ENCODE data around the gene GJC2. TPM values are rescaled to one million over a fixed set of nuclear protein-coding genes. Genes with fewer than 3 reads are reported as not detected.
"Not testable (repeated sequence)": the region's sequence is repeated elsewhere in the genome, so short reads cannot be mapped to it uniquely, and the experiment has no call there.

GJC2 gene
- total and polyA plus RNA-seq, 3 experiments from 2014 or later: 0.57 to 1.1 TPM; not detected in 1

DNA sequence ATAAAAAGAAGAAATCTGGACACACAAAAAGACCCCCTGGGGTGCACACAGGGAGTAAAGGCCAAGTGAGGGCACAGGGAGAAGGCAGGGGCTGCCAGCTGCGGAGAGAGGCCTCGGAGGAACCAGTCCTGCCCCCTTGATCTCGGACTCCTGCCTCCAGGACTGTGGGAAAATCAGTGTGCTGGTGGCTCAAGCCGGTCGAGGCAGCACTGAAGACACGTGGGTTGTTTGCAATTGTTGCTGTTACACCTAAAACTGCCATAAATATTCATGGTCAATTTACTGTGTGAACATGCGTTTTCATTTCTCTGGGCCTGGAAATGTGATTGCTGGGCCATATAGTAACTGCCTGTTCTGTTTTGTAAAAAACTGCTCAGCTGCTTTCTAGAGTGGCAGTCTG is 34.4 kb downstream of the GJC2 start:
- H3K4me3 Mint-ChIP-seq: no peak overlapping the region
- ChIA-PET CTCF (no interaction called here), POLR2A (no interaction called here)
- Histone ChIP-seq H3K4me3 (ENCODE audit: low read length) (no peak overlapping the region), H3K27ac (ENCODE audit: low read depth, low read length) (no peak overlapping the region), H3K36me3 (ENCODE audit: insufficient read depth, low read length) (no peaks in the 10 kb centered on the region), H3K4me1 (ENCODE audit: insufficient read depth, low read length) (peaks cover 19% of the 10 kb centered on the region), H3K9me3 (ENCODE audit: low read length) (no peaks in the 10 kb centered on the region), H3K27me3 (ENCODE audit: insufficient read depth, low read length, poor library complexity, severe bottlenecking) (no peaks in the 10 kb centered on the region)
- peaks cover 32 to 44% (median 38%) of the 10 kb centered on the region in 3 donors for H3K4me1 Mint-ChIP-seq
- no peaks in the 10 kb centered on the region for H3K27me3 Mint-ChIP-seq
- DNase-seq: no peak
- H3K9me3 Mint-ChIP-seq: no peaks in the 10 kb centered on the region
- no peaks in the 10 kb centered on the region for H3K36me3 Mint-ChIP-seq
- H3K27ac Mint-ChIP-seq: peak overlapping the region in 5 of 8 donors; percentile 16 to 83 (median 48)

DNA sequence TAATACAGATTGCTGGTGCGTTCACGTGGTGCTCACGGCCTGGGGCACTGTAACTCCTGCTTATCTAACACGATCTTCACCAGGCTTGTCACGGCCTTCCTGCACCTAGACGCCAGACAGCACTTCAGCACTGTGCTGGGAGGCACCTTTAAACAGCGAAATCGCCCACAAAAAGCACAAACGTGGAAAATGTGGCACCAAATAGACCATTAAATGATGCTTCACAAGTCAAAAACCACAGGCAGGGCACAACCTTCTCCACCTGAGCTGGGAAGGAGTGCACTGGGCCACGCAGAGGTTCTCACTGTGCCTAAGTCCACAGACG is 35.9 kb downstream of the GJC2 start:
- Mint-ChIP-seq H3K36me3 (no peaks in the 10 kb centered on the region), H3K9me3 (no peaks in the 10 kb centered on the region), H3K27ac (peak overlapping the region; percentile 91 to 97 (median 96)), H3K4me1 (peaks cover 37 to 49% (median 44%) of the 10 kb centered on the region in 3 donors), H3K27me3 (peaks cover 0 to 1% of the 10 kb centered on the region in 2 donors), H3K4me3 (peak overlapping the region; percentile 27 to 72 (median 65))
- H3K4me1 ChIP-seq (ENCODE audit: insufficient read depth, low read length): peaks cover 19% of the 10 kb centered on the region
- no peaks in the 10 kb centered on the region for H3K9me3 ChIP-seq (ENCODE audit: low read length)
- no peaks in the 10 kb centered on the region for H3K36me3 ChIP-seq (ENCODE audit: insufficient read depth, low read length)
- H3K27me3 ChIP-seq (ENCODE audit: insufficient read depth, low read length, poor library complexity, severe bottlenecking): no peaks in the 10 kb centered on the region
- H3K27ac ChIP-seq (ENCODE audit: low read depth, low read length): peak overlapping the region; percentile 27
- no peak overlapping the region for H3K4me3 ChIP-seq (ENCODE audit: low read length)
- POLR2A ChIA-PET: interaction anchor here (0.8 kb wide), 1 partner anchor 28 kb away, joined by 3 read pairs; no protein-coding TSS in a partner anchor
- CTCF ChIA-PET: interaction anchor here (4.1 kb wide), 1 partner anchor 19 kb away, joined by 13 read pairs; the partner anchor contains the start of gene IBA57
- DNase-seq: peak in 4 of 5 donors; percentile 52 to 86 (median 74)

GRCh38 chr1:228188249-228188648 is 38.5 kb downstream of the GJC2 start:
- Mint-ChIP-seq H3K4me1 (peaks cover 31 to 45% (median 40%) of the 10 kb centered on the region in 3 donors), H3K27ac (peak overlapping the region in 6 of 8 donors; percentile 5 to 59 (median 41)), H3K4me3 (peak overlapping the region in 1 of 7 donors; percentile 15)
- H3K4me1 ChIP-seq (ENCODE audit: insufficient read depth, low read length): peaks cover 19% of the 10 kb centered on the region
- H3K27me3 Mint-ChIP-seq; H3K27me3 ChIP-seq (ENCODE audit: insufficient read depth, low read length, poor library complexity, severe bottlenecking); H3K9me3 ChIP-seq (ENCODE audit: low read length); POLR2A ChIA-PET; H3K9me3 Mint-ChIP-seq; H3K27ac ChIP-seq (ENCODE audit: low read depth, low read length); DNase-seq; H3K36me3 ChIP-seq (ENCODE audit: insufficient read depth, low read length); H3K4me3 ChIP-seq (ENCODE audit: low read length); H3K36me3 Mint-ChIP-seq: not testable (repeated sequence)
- CTCF ChIA-PET: interaction anchor here (1.1 to 4.1 kb wide), 2 partner anchors 21 to 26 kb away, joined by 3 to 13 read pairs; partner anchors contain the start of gene IBA57

DNA sequence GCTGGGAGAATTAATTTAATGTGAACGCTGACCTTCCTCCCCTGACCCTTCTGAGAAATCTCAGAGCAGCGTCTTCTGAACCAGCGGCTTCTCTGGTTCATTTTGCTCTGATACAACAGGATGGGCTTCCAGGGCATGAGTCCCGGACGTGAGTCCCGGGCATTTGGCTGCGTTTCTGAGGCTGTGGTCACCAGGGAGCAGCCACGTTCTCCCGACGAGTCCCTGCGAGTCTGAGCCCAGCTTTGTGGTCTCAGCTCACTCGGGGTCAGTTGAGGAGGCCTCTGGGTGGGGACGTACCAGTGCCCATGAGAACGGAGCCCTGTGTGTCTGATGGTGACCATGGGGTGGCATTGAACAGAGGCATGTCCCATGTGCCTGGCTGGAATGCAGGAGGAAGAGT is 40.5 kb downstream of the GJC2 start:
- H3K27me3 ChIP-seq (ENCODE audit: insufficient read depth, low read length, poor library complexity, severe bottlenecking): no peaks in the 10 kb centered on the region
- no peaks in the 10 kb centered on the region for H3K9me3 ChIP-seq (ENCODE audit: low read length)
- H3K4me3 ChIP-seq (ENCODE audit: low read length): no peak overlapping the region
- Mint-ChIP-seq H3K4me3 (no peak overlapping the region), H3K27ac (no peak overlapping the region), H3K36me3 (peaks cover 0 to 2% (median 0%) of the 10 kb centered on the region in 3 donors), H3K4me1 (peaks cover 27 to 39% (median 38%) of the 10 kb centered on the region in 3 donors), H3K9me3 (no peaks in the 10 kb centered on the region), H3K27me3 (peaks cover 0 to 3% of the 10 kb centered on the region in 2 donors)
- ChIA-PET CTCF (no interaction called here), POLR2A (no interaction called here)
- H3K36me3 ChIP-seq (ENCODE audit: insufficient read depth, low read length): no peaks in the 10 kb centered on the region
- DNase-seq: no peak
- no peak overlapping the region for H3K27ac ChIP-seq (ENCODE audit: low read depth, low read length)
- peaks cover 18% of the 10 kb centered on the region for H3K4me1 ChIP-seq (ENCODE audit: insufficient read depth, low read length)

- Histone ChIP-seq H3K4me3 (ENCODE audit: low read length) (no peak overlapping the region), H3K4me1 (ENCODE audit: insufficient read depth, low read length) (peaks cover 12% of the 10 kb centered on the region), H3K9me3 (ENCODE audit: low read length) (no peaks in the 10 kb centered on the region), H3K27ac (ENCODE audit: low read depth, low read length) (no peak overlapping the region), H3K27me3 (ENCODE audit: insufficient read depth, low read length, poor library complexity, severe bottlenecking) (no peaks in the 10 kb centered on the region), H3K36me3 (ENCODE audit: insufficient read depth, low read length) (no peaks in the 10 kb centered on the region)
- Mint-ChIP-seq H3K9me3 (no peaks in the 10 kb centered on the region), H3K4me1 (peaks cover 21 to 33% (median 32%) of the 10 kb centered on the region in 3 donors), H3K4me3 (no peak overlapping the region), H3K27me3 (peaks cover 0 to 3% of the 10 kb centered on the region in 2 donors), H3K36me3 (peaks cover 0 to 7% (median 3%) of the 10 kb centered on the region in 3 donors), H3K27ac (peak overlapping the region in 1 of 8 donors; percentile 49)
- ChIA-PET CTCF (no interaction called here), POLR2A (no interaction called here)
- DNase-seq: no peak
These were observed 41.0 kb downstream of the GJC2 start for GRCh38 chr1:228190778-228191177.

GRCh38 chr1:228194436-228194835 is 44.7 kb downstream of the GJC2 start:
- Mint-ChIP-seq H3K36me3 (peaks cover 9 to 16% (median 15%) of the 10 kb centered on the region in 3 donors), H3K9me3 (peaks cover 4 to 11% (median 10%) of the 10 kb centered on the region in 5 donors), H3K4me1 (peaks cover 5% of the 10 kb centered on the region in 3 donors), H3K27ac (peak overlapping the region in 1 of 8 donors; percentile 50), H3K27me3 (peaks cover 0 to 3% of the 10 kb centered on the region in 2 donors), H3K4me3 (no peak overlapping the region)
- POLR2A ChIA-PET: no interaction called here
- Histone ChIP-seq H3K9me3 (ENCODE audit: low read length) (no peaks in the 10 kb centered on the region), H3K4me1 (ENCODE audit: insufficient read depth, low read length) (no peaks in the 10 kb centered on the region), H3K27ac (ENCODE audit: low read depth, low read length) (no peak overlapping the region), H3K36me3 (ENCODE audit: insufficient read depth, low read length) (no peaks in the 10 kb centered on the region), H3K4me3 (ENCODE audit: low read length) (no peak overlapping the region), H3K27me3 (ENCODE audit: insufficient read depth, low read length, poor library complexity, severe bottlenecking) (no peaks in the 10 kb centered on the region)
- CTCF ChIA-PET: no interaction called here
- no peak for DNase-seq

GRCh38 chr1:228194921-228195812 is 45.4 kb downstream of the GJC2 start:
- peak overlapping the region in 2 of 8 donors; percentile 50 to 58 for H3K27ac Mint-ChIP-seq
- peaks cover 0 to 2% of the 10 kb centered on the region in 2 donors for H3K27me3 Mint-ChIP-seq
- no peaks in the 10 kb centered on the region for H3K27me3 ChIP-seq (ENCODE audit: insufficient read depth, low read length, poor library complexity, severe bottlenecking)
- POLR2A ChIA-PET: interaction anchor here (0.5 kb wide), 1 partner anchor 1395 kb away, joined by 3 read pairs; no protein-coding TSS in a partner anchor
- H3K4me1 Mint-ChIP-seq: no peaks in the 10 kb centered on the region
- H3K9me3 ChIP-seq (ENCODE audit: low read length): no peaks in the 10 kb centered on the region
- H3K36me3 Mint-ChIP-seq: peaks cover 9 to 19% (median 18%) of the 10 kb centered on the region in 3 donors
- H3K4me3 ChIP-seq (ENCODE audit: low read length): no peak overlapping the region
- no peak overlapping the region for H3K4me3 Mint-ChIP-seq
- no peak for DNase-seq
- H3K4me1 ChIP-seq (ENCODE audit: insufficient read depth, low read length): no peaks in the 10 kb centered on the region
- H3K36me3 ChIP-seq (ENCODE audit: insufficient read depth, low read length): no peaks in the 10 kb centered on the region
- no peak overlapping the region for H3K27ac ChIP-seq (ENCODE audit: low read depth, low read length)
- CTCF ChIA-PET: no interaction called here
- peaks cover 7 to 15% (median 13%) of the 10 kb centered on the region in 5 donors for H3K9me3 Mint-ChIP-seq

DNA sequence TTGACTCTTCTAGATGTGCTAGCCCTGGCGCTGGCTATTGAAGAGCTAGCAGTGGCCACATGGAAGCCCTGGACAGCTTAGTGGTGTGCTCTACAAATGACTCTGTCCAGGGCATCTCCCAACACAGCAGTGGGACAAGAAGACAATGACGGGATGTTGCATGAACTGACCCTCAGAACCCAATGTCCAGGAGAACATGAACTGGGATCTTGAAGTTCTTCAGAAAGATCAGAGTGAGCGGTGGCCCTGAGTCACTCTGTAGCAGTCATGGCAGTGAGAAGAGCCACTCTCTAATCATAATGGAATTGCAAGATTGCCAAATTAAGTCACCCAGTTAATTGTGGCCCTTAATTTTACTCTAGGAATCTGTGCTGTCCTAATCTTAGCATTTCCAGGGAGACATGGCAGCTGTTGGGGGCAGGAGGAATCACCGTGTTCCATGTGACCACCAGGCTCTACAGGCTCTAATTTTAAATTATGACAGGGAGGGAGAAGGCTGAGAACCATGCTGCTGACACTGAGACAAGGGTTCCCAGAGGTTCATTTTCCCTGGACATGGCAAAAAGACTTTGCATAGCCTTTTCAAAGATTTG is 47.9 kb downstream of the GJC2 start:
- no peaks in the 10 kb centered on the region for H3K36me3 ChIP-seq (ENCODE audit: insufficient read depth, low read length)
- no peaks in the 10 kb centered on the region for H3K27me3 Mint-ChIP-seq
- H3K36me3 Mint-ChIP-seq: peaks cover 10 to 24% (median 20%) of the 10 kb centered on the region in 3 donors
- no peak for DNase-seq
- no peaks in the 10 kb centered on the region for H3K4me1 Mint-ChIP-seq
- H3K27ac ChIP-seq (ENCODE audit: low read depth, low read length): no peak overlapping the region
- H3K27ac Mint-ChIP-seq: no peak overlapping the region
- no peak overlapping the region for H3K4me3 Mint-ChIP-seq
- H3K9me3 ChIP-seq (ENCODE audit: low read length): no peaks in the 10 kb centered on the region
- no peaks in the 10 kb centered on the region for H3K4me1 ChIP-seq (ENCODE audit: insufficient read depth, low read length)
- ChIA-PET POLR2A (no interaction called here), CTCF (no interaction called here)
- no peak overlapping the region for H3K4me3 ChIP-seq (ENCODE audit: low read length)
- no peaks in the 10 kb centered on the region for H3K27me3 ChIP-seq (ENCODE audit: insufficient read depth, low read length, poor library complexity, severe bottlenecking)
- peaks cover 7 to 15% (median 13%) of the 10 kb centered on the region in 5 donors for H3K9me3 Mint-ChIP-seq
